Peyer's patch (tissue), 4 donors: ENCODE results near the gene KCTD7.
"Not testable (repeated sequence)": the region's sequence is repeated elsewhere in the genome, so short reads cannot be mapped to it uniquely, and the experiment has no call there.

ENCODE experiments used
- POLR2A ChIP-seq, 2 donors: fragments of 450-650 bp; IDR thresholded peaks; one replicate each; pipeline ENCODE4 v1.5.1; 2017; ENCODE audit warnings: antibody characterized with exemption in 2 of 2, mild to moderate bottlenecking in 2 of 2, moderate library complexity in 2 of 2
- TF ChIP-seq, protein P1 (sequence below), 6 experiments: fragments of 450-650 bp in 4 of 6; fragments of 200-600 bp in 2 of 6; sonication (generic) in 1 of 6; IDR thresholded peaks; one replicate each; pipeline ENCODE4 v1.5.1; 2017 to 2019; ENCODE audit warnings: antibody characterized with exemption in 6 of 6, mild to moderate bottlenecking in 3 of 6, moderate library complexity in 1 of 6

GRCh38 chr7:66580380-66580779 is 48.3 kb upstream of the KCTD7 start:
- TF ChIP-seq, protein P1, sequence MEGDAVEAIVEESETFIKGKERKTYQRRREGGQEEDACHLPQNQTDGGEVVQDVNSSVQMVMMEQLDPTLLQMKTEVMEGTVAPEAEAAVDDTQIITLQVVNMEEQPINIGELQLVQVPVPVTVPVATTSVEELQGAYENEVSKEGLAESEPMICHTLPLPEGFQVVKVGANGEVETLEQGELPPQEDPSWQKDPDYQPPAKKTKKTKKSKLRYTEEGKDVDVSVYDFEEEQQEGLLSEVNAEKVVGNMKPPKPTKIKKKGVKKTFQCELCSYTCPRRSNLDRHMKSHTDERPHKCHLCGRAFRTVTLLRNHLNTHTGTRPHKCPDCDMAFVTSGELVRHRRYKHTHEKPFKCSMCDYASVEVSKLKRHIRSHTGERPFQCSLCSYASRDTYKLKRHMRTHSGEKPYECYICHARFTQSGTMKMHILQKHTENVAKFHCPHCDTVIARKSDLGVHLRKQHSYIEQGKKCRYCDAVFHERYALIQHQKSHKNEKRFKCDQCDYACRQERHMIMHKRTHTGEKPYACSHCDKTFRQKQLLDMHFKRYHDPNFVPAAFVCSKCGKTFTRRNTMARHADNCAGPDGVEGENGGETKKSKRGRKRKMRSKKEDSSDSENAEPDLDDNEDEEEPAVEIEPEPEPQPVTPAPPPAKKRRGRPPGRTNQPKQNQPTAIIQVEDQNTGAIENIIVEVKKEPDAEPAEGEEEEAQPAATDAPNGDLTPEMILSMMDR (IDR thresholded peaks at IDR 0.05), result not testable (repeated sequence)
- TF ChIP-seq POLR2A (IDR thresholded peaks at IDR 0.05), result not testable (repeated sequence)
